ENCODE results near the gene TMEM167A. TPM values are rescaled to one million over a fixed set of nuclear protein-coding genes. Genes with fewer than 3 reads are reported as not detected.

Gene TMEM167A
- total RNA-seq, 1 donor from 2014 or later, result 49.1 TPM

DNA sequence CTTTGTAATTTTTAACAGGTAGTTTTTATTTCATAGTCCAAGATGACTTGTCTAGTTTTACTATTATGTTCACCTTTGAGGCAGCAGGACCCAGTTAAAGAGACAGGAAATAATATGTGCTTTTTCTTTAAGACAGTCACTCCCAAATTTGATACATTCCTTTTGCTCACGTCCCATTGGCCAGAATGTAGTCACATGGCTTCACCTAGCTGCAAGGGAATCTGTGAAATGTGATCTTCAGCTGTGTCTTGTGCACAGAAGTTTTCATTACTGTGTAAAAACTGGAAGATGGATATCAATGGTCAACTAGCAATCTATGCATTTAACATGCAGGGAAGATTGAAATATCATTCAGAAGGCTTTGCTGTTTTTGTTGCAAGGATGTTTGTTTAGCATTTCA lies 41.3 kb upstream of the TMEM167A start:
- peaks cover 12% of the 10 kb centered on the region for H3K36me3 ChIP-seq
- no peaks in the 10 kb centered on the region for H3K27me3 ChIP-seq (ENCODE audit: low read depth)
- no peak overlapping the region for H3K4me3 ChIP-seq
- no peaks in the 10 kb centered on the region for H3K4me1 ChIP-seq
- H3K9me3 ChIP-seq (replicated peaks), result peaks cover 12% of the 10 kb centered on the region
- no peak overlapping the region for H3K27ac ChIP-seq (replicated peaks)
- no peak for DNase-seq
- TF ChIP-seq, protein P1, sequence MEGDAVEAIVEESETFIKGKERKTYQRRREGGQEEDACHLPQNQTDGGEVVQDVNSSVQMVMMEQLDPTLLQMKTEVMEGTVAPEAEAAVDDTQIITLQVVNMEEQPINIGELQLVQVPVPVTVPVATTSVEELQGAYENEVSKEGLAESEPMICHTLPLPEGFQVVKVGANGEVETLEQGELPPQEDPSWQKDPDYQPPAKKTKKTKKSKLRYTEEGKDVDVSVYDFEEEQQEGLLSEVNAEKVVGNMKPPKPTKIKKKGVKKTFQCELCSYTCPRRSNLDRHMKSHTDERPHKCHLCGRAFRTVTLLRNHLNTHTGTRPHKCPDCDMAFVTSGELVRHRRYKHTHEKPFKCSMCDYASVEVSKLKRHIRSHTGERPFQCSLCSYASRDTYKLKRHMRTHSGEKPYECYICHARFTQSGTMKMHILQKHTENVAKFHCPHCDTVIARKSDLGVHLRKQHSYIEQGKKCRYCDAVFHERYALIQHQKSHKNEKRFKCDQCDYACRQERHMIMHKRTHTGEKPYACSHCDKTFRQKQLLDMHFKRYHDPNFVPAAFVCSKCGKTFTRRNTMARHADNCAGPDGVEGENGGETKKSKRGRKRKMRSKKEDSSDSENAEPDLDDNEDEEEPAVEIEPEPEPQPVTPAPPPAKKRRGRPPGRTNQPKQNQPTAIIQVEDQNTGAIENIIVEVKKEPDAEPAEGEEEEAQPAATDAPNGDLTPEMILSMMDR (IDR thresholded peaks at IDR 0.05; ENCODE audit: borderline replicate concordance), result no peak
- intact Hi-C loops (cut with micrococcal nuclease), result no loop called here

DNA sequence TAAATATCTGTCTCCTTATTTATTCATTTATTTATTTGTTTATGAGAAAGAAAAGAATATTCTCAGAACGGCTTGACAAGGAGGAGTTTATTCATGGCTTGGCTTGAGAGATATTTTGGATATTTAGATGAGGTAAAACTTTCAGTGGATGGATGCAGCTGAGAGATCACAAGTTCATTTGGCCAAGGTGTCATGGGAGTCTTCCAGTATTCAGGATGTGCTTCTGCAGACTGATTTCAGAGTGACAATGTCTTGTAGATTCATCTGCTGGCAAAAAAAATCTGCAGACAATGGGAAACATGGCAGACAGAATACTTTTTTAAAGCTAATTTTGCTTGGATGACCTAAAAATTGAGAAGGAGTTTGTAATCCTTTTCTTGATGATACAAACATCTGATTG lies 38.6 kb upstream of the TMEM167A start:
- intact Hi-C loops (cut with micrococcal nuclease), result no loop called here
- no peak for DNase-seq
- no peak overlapping the region for H3K27ac ChIP-seq (replicated peaks)
- H3K4me3 ChIP-seq, result no peak overlapping the region
- H3K36me3 ChIP-seq, result peaks cover 17% of the 10 kb centered on the region
- H3K9me3 ChIP-seq (replicated peaks), result peaks cover 12% of the 10 kb centered on the region
- H3K27me3 ChIP-seq (ENCODE audit: low read depth), result no peaks in the 10 kb centered on the region
- H3K4me1 ChIP-seq, result no peaks in the 10 kb centered on the region
- TF ChIP-seq, protein P1 (IDR thresholded peaks at IDR 0.05; ENCODE audit: borderline replicate concordance), result no peak

- no peaks in the 10 kb centered on the region for H3K4me1 ChIP-seq
- no peak for DNase-seq
- no peaks in the 10 kb centered on the region for H3K27me3 ChIP-seq (ENCODE audit: low read depth)
- intact Hi-C loops (cut with micrococcal nuclease), result no loop called here
- H3K9me3 ChIP-seq (replicated peaks), result no peaks in the 10 kb centered on the region
- H3K27ac ChIP-seq (replicated peaks), result no peak overlapping the region
- no peak overlapping the region for H3K4me3 ChIP-seq
- TF ChIP-seq, protein P1 (IDR thresholded peaks at IDR 0.05; ENCODE audit: borderline replicate concordance), result no peak
- peaks cover 9% of the 10 kb centered on the region for H3K36me3 ChIP-seq
Observed at GRCh38 chr5:83109380-83109779, 32.2 kb upstream of the TMEM167A start.

DNA sequence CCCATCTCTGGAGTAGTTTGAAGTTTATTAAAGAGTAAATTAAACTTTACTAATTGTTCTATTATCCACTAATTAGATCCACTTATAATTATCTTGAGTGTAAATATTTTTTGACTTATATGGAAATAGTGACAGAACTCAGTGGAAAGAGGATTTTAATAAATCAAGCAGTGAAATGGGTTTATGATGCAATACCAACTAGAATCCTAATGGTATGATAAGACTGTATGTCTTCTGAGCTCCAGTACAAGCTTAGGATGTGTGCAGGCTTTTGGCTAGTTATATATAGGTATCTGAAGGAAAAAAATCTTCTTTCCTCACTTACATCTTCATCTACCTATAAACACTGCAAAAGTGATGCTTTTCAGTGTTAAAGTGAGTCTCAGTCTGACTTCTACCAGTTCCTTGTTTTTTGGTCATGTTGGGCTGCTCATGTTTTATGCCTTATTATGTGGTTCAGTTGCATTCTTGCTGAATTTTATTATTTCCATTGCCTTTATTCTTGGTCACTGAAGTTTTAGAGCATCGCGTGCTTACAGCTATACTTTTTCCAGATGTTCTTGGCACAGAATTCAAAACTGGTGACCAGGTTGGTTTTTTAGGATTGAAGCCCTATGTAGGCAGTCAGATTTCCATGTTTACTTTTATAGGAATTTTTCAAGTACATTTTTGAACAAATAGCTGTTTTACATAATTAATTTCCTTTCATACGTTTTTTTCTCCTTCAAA lies 30.7 kb upstream of the TMEM167A start:
- Histone ChIP-seq H3K4me1 (no peaks in the 10 kb centered on the region), H3K27ac (replicated peaks) (no peak overlapping the region), H3K36me3 (no peaks in the 10 kb centered on the region), H3K9me3 (replicated peaks) (no peaks in the 10 kb centered on the region), H3K4me3 (no peak overlapping the region), H3K27me3 (ENCODE audit: low read depth) (no peaks in the 10 kb centered on the region)
- intact Hi-C loops (cut with micrococcal nuclease), result no loop called here
- DNase-seq, result no peak
- TF ChIP-seq, protein P1 (IDR thresholded peaks at IDR 0.05; ENCODE audit: borderline replicate concordance), result no peak

DNA sequence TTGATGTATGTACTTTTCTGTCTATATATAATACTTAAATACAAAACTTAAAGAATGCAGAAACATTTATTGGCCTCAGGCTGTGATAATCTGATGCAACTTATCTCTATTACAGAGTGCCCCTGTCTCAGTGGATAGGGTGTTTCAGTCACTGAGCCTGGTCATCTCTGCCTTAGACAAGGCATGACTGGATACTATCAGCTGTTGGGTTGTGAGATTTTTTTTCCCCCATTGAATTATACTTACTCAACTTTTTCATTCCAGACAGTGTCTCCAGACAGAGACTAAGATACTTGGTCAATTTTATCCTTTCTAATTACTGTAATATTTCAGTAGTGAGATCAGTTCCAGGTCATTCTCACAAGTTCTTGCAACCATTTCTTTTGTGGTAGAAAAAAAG lies 26.8 kb upstream of the TMEM167A start:
- H3K36me3 ChIP-seq, result no peaks in the 10 kb centered on the region
- no peak overlapping the region for H3K4me3 ChIP-seq
- peaks cover 23% of the 10 kb centered on the region for H3K4me1 ChIP-seq
- intact Hi-C loops (cut with micrococcal nuclease), result no loop called here
- TF ChIP-seq, protein P1 (IDR thresholded peaks at IDR 0.05; ENCODE audit: borderline replicate concordance), result no peak
- no peaks in the 10 kb centered on the region for H3K27me3 ChIP-seq (ENCODE audit: low read depth)
- no peaks in the 10 kb centered on the region for H3K9me3 ChIP-seq (replicated peaks)
- DNase-seq, result no peak
- H3K27ac ChIP-seq (replicated peaks), result no peak overlapping the region
